PC-3 (cell line): Measurements from ENCODE around the gene NRIP2. TPM values are rescaled to one million over a fixed set of nuclear protein-coding genes. Genes with fewer than 3 reads are reported as not detected.

Source experiments
- ATAC-seq: fragments of 200-7000 bp; cut with Tn5 transposase; 2 replicates; pipeline ENCODE4 v1.9.1; 2020; ENCODE audit warnings: mild to moderate bottlenecking, moderate library complexity
- BruUV-seq: library from RNA; stranded (reverse); fragments of 400-500 nt; replicated peaks from 2 replicates; lab custom pipeline; 2021; lab: Mats Ljungman, UMichigan
- CTCF ChIA-PET: fragments of 300-600 bp; sonication (Branson Sonifier 250); formaldehyde crosslinking; loops from one replicate; lab custom pipeline; 2022; ENCODE audit warnings: antibody characterized with exemption; lab: Charles Lee
- POLR2A ChIA-PET: fragments of 300-600 bp; sonication (Branson Sonifier 250); formaldehyde crosslinking; loops from one replicate; lab custom pipeline; 2022; ENCODE audit warnings: antibody characterized with exemption; ENCODE audit not compliant: unreplicated experiment; lab: Charles Lee
- DNase-seq: peaks from one replicate; pipeline ENCODE4 v3.0.0-alpha.2; 2015
- H2AFZ ChIP-seq: fragments of 300-600 bp; sonication (generic); 2 replicates; pipeline ENCODE4 v1.6.0; 2016; ENCODE audit warnings: antibody characterized with exemption, low read length
- H3F3A ChIP-seq: fragments of 300-600 bp; sonication (generic); one replicate; pipeline ENCODE4 v1.6.0; 2017; ENCODE audit warnings: antibody characterized with exemption, low read length, control low read depth, mild to moderate bottlenecking; ENCODE audit not compliant: unreplicated experiment
- H3K27ac ChIP-seq: fragments of 300-600 bp; sonication (generic); 2 replicates; pipeline ENCODE4 v1.5.1; 2016; ENCODE audit warnings: mild to moderate bottlenecking, low read length
- H3K27me3 ChIP-seq: fragments of 300-600 bp; sonication (generic); 2 replicates; pipeline ENCODE4 v1.6.1; 2016; ENCODE audit warnings: low read length, mixed read lengths
- H3K36me3 ChIP-seq: fragments of 300-600 bp; sonication (generic); 2 replicates; pipeline ENCODE4 v1.6.1; 2016; ENCODE audit warnings: low read depth, mixed run types, low read length, mixed read lengths
- H3K4me1 ChIP-seq: fragments of 300-600 bp; sonication (generic); 2 replicates; pipeline ENCODE4 v1.5.1; 2016; ENCODE audit warnings: low read length; ENCODE audit not compliant: insufficient read depth
- H3K4me2 ChIP-seq: fragments of 300-600 bp; sonication (generic); 2 replicates; pipeline ENCODE4 v1.6.0; 2016; ENCODE audit warnings: low read length
- H3K4me3 ChIP-seq: fragments of 300-600 bp; sonication (generic); 2 replicates; pipeline ENCODE4 v1.5.1; 2016; ENCODE audit warnings: mild to moderate bottlenecking, low read length, mixed read lengths
- H3K79me2 ChIP-seq: fragments of 300-600 bp; sonication (generic); 2 replicates; pipeline ENCODE4 v1.6.1; 2017; ENCODE audit warnings: low read length, mixed read lengths
- H3K9ac ChIP-seq: fragments of 300-600 bp; sonication (generic); 2 replicates; pipeline ENCODE4 v1.6.0; 2016; ENCODE audit warnings: mild to moderate bottlenecking, low read length
- H3K9me2 ChIP-seq: fragments of 300-600 bp; sonication (generic); replicated peaks from 2 replicates; pipeline ENCODE4 v1.6.1; 2016; ENCODE audit warnings: mixed run types, low read length, mixed read lengths
- H3K9me3 ChIP-seq: fragments of 300-600 bp; sonication (generic); 2 replicates; pipeline ENCODE4 v1.6.1; 2016; ENCODE audit warnings: low read length, mixed read lengths
- H4K20me1 ChIP-seq: fragments of 300-600 bp; sonication (generic); 2 replicates; pipeline ENCODE4 v1.6.1; 2016; ENCODE audit warnings: low read length, mixed read lengths
- CTCF ChIP-seq: fragments of 300-600 bp; sonication (generic); conservative IDR thresholded peaks from 2 replicates; pipeline ENCODE4 v1.5.1; 2017; ENCODE audit warnings: antibody characterized with exemption, low read depth, mild to moderate bottlenecking, low read length
- EZH2 ChIP-seq: fragments of 300-600 bp; sonication (generic); IDR thresholded peaks from one replicate; pipeline ENCODE4 v1.6.1; 2017; ENCODE audit warnings: antibody characterized with exemption, mild to moderate bottlenecking, low read length; ENCODE audit not compliant: unreplicated experiment
- EZH2phosphoT487 ChIP-seq: fragments of 300-600 bp; sonication (generic); IDR thresholded peaks from 2 replicates; pipeline ENCODE4 v1.6.1; 2018; ENCODE audit warnings: mild to moderate bottlenecking, antibody characterized with exemption, low read length, borderline replicate concordance
- intact Hi-C: fragments of 100-400 bp; cut with micrococcal nuclease; formaldehyde crosslinking; loops from 2 replicates; pipeline ENCODE4 v1.9.0; 2023
- total RNA-seq: library from RNA; depleted of rRNA; stranded (reverse); fragments of >200 nt; gene quantifications from 2 replicates; pipeline ENCODE4 v1.2.3, GENCODE V29; 2014; rRNA removed

NRIP2 gene
- total RNA-seq, 1 experiment from 2014 or later = not detected

- ATAC-seq (no peak), DNase-seq (no peak)
- H3K4me1 ChIP-seq = peaks cover 1% of the 10 kb centered on the region; the same call in 1 of the 2 replicates
- no peaks in the 10 kb centered on the region for H3K9me2 ChIP-seq
- ChIA-PET POLR2A (no interaction called here), CTCF (no interaction called here)
- H3K27me3 ChIP-seq = peaks cover 39% of the 10 kb centered on the region
- H3K79me2 ChIP-seq = no peaks in the 10 kb centered on the region
- TF ChIP-seq EZH2phosphoT487 (no peak), EZH2 (no peak), CTCF (no peak)
- no peaks in the 10 kb centered on the region for H4K20me1 ChIP-seq
- no peaks in the 10 kb centered on the region for H3K36me3 ChIP-seq
- no peak overlapping the region for H3K27ac ChIP-seq
- no peaks in the 10 kb centered on the region for H3F3A ChIP-seq
- H3K9ac ChIP-seq = no peak overlapping the region
- no TSS peak for BruUV-seq
- no peak overlapping the region for H2AFZ ChIP-seq
- H3K4me3 ChIP-seq = no peak overlapping the region
- no peak overlapping the region for H3K4me2 ChIP-seq
- intact Hi-C loops = no loop called here
- H3K9me3 ChIP-seq = no peaks in the 10 kb centered on the region
Measured at GRCh38 chr12:2779281-2779680, 55.6 kb downstream of the NRIP2 start.

GRCh38 chr12:2776129-2776806 lies 58.6 kb downstream of the NRIP2 start:
- CTCF ChIA-PET = no interaction called here
- H3K4me1 ChIP-seq = no peaks in the 10 kb centered on the region
- no peak overlapping the region for H3K9ac ChIP-seq
- no peaks in the 10 kb centered on the region for H3K9me3 ChIP-seq
- intact Hi-C loops = no loop called here
- H3K27me3 ChIP-seq = peaks cover 31% of the 10 kb centered on the region
- H3K9me2 ChIP-seq = no peaks in the 10 kb centered on the region
- H3K27ac ChIP-seq = no peak overlapping the region
- H4K20me1 ChIP-seq = no peaks in the 10 kb centered on the region
- no peak for DNase-seq
- no peaks in the 10 kb centered on the region for H3F3A ChIP-seq
- BruUV-seq = no TSS peak
- H3K4me2 ChIP-seq = no peak overlapping the region
- no peaks in the 10 kb centered on the region for H3K79me2 ChIP-seq
- ATAC-seq = no peak
- no peak for TF ChIP-seq EZH2
- no peak for TF ChIP-seq EZH2phosphoT487
- TF ChIP-seq CTCF = no peak
- POLR2A ChIA-PET = no interaction called here
- no peaks in the 10 kb centered on the region for H3K36me3 ChIP-seq
- no peak overlapping the region for H2AFZ ChIP-seq
- H3K4me3 ChIP-seq = no peak overlapping the region

DNA sequence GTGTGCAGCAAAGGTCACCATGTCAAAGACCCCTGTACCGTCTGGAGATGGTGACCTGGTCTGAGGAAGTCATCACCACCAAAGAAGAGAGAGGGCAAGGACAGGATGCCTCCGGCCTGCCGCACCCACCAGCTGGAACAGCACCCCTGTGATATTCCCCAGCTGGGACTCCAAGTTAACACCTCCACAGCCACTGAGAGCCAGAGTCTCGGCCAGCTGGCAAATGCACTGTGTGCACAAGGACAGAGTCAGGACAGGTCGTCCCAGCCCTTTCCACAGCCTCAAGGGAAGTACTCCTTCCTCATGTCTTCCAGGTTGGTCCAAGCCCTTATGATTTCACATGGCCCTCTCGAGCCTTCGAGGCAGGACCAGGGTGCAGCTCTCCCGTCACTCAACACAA lies 59.4 kb downstream of the NRIP2 start:
- no peak for DNase-seq
- Histone ChIP-seq H3K4me3 (no peak overlapping the region), H3K4me2 (no peak overlapping the region), H3K36me3 (no peaks in the 10 kb centered on the region), H3K9ac (no peak overlapping the region), H3F3A (no peaks in the 10 kb centered on the region), H3K4me1 (no peaks in the 10 kb centered on the region), H3K79me2 (no peaks in the 10 kb centered on the region), H3K27me3 (peaks cover 31% of the 10 kb centered on the region), H3K9me2 (no peaks in the 10 kb centered on the region), H3K27ac (no peak overlapping the region), H4K20me1 (no peaks in the 10 kb centered on the region), H3K9me3 (no peaks in the 10 kb centered on the region), H2AFZ (no peak overlapping the region)
- ChIA-PET CTCF (no interaction called here), POLR2A (no interaction called here)
- no peak for ATAC-seq
- TF ChIP-seq EZH2phosphoT487 = no peak
- TF ChIP-seq EZH2 = no peak
- BruUV-seq = no TSS peak
- intact Hi-C loops = no loop called here

Other genes with a start within 250 kb of the NRIP2 start
- 162 and 188 TPM in 2 replicates for gene FKBP4, start 40.1 kb downstream of the NRIP2 start, total RNA-seq
- gene ITFG2, start 22.4 kb downstream of the NRIP2 start, total RNA-seq = 12.8 and 13.8 TPM in 2 replicates
- gene TEX52, start 22.0 kb upstream of the NRIP2 start, total RNA-seq = not detected in 2 replicates
- 71.4 and 88.6 TPM in 2 replicates for gene FOXM1, start 42.1 kb upstream of the NRIP2 start, total RNA-seq
- gene RHNO1, start 42.2 kb upstream of the NRIP2 start, total RNA-seq = 42.0 and 43.3 TPM in 2 replicates
- 19.8 and 22.6 TPM in 2 replicates for gene TULP3, start 55.9 kb upstream of the NRIP2 start, total RNA-seq
- 22.3 and 27.7 TPM in 2 replicates for gene TEAD4, start 124.4 kb upstream of the NRIP2 start, total RNA-seq
- 5.1 and 6.2 TPM in 2 replicates for gene TSPAN9, start 242.3 kb upstream of the NRIP2 start, total RNA-seq